MM.1S (cell line): Measurements from ENCODE around the gene SKAP2.

Experiments used
- DNase-seq: peaks from one replicate; pipeline ENCODE4 v3.0.0-alpha.2; 2015
- H2AFZ ChIP-seq: fragments of 300-600 bp; sonication (generic); 2 replicates; pipeline ENCODE4 v1.6.0; 2016; ENCODE audit warnings: antibody characterized with exemption, low read length
- H3F3A ChIP-seq: fragments of 300-600 bp; sonication (generic); 2 replicates; pipeline ENCODE4 v1.6.1; 2016; ENCODE audit warnings: mild to moderate bottlenecking, antibody characterized with exemption, low read length, moderate library complexity, mixed read lengths; ENCODE audit not compliant: insufficient read depth
- H3K27ac ChIP-seq: fragments of 300-600 bp; sonication (generic); 2 replicates; pipeline ENCODE4 v1.5.1; 2016; ENCODE audit warnings: mild to moderate bottlenecking, low read length
- H3K27me3 ChIP-seq: fragments of 300-600 bp; sonication (generic); replicated peaks from 2 replicates; pipeline ENCODE4 v1.6.0; 2016; ENCODE audit warnings: low read length; ENCODE audit not compliant: insufficient read depth
- H3K36me3 ChIP-seq: fragments of 300-600 bp; sonication (generic); replicated peaks from 2 replicates; pipeline ENCODE4 v1.6.1; 2016; ENCODE audit warnings: mild to moderate bottlenecking, low read length, mixed read lengths; ENCODE audit not compliant: insufficient read depth
- H3K4me1 ChIP-seq: fragments of 300-600 bp; sonication (generic); 2 replicates; pipeline ENCODE4 v1.6.1; 2016; ENCODE audit warnings: low read length, mixed read lengths
- H3K4me2 ChIP-seq: fragments of 300-600 bp; sonication (generic); 2 replicates; pipeline ENCODE4 v1.6.0; 2016; ENCODE audit warnings: low read depth, low read length
- H3K4me3 ChIP-seq: fragments of 300-600 bp; sonication (generic); 2 replicates; pipeline ENCODE4 v1.5.1; 2016; ENCODE audit warnings: low read length, mixed read lengths
- H3K79me2 ChIP-seq: fragments of 300-600 bp; sonication (generic); 2 replicates; pipeline ENCODE4 v1.6.1; 2016; ENCODE audit warnings: mixed run types, low read length, mixed read lengths
- H3K9ac ChIP-seq: fragments of 300-600 bp; sonication (generic); 2 replicates; pipeline ENCODE4 v1.6.1; 2016; ENCODE audit warnings: low read length, mixed read lengths
- H3K9me2 ChIP-seq: fragments of 300-600 bp; sonication (generic); replicated peaks from 2 replicates; pipeline ENCODE4 v1.6.1; 2016; ENCODE audit warnings: mild to moderate bottlenecking, low read length, mixed read lengths; ENCODE audit not compliant: insufficient read depth
- H3K9me3 ChIP-seq: fragments of 300-600 bp; sonication (generic); replicated peaks from 2 replicates; pipeline ENCODE4 v1.6.1; 2016; ENCODE audit warnings: mild to moderate bottlenecking, low read length, mixed read lengths; ENCODE audit not compliant: insufficient read depth
- H4K20me1 ChIP-seq: fragments of 300-600 bp; sonication (generic); 2 replicates; pipeline ENCODE4 v1.6.1; 2016; ENCODE audit warnings: mild to moderate bottlenecking, low read length, moderate library complexity, mixed read lengths; ENCODE audit not compliant: insufficient read depth
- CTCF ChIP-seq: fragments of 300-600 bp; sonication (generic); IDR thresholded peaks from 2 replicates; pipeline ENCODE4 v1.5.1; 2016; ENCODE audit warnings: antibody characterized with exemption, low read length, mixed read lengths
- EZH2 ChIP-seq: fragments of 300-600 bp; sonication (generic); optimal IDR thresholded peaks from 2 replicates; pipeline ENCODE3; 2017; ENCODE audit warnings: low read depth, mild to moderate bottlenecking, antibody characterized with exemption, low read length, mixed read lengths
- EZH2phosphoT487 ChIP-seq: fragments of 300-600 bp; sonication (generic); IDR thresholded peaks from 2 replicates; pipeline ENCODE4 v1.6.1; 2018; ENCODE audit warnings: antibody characterized with exemption, low read length

SKAP2 gene

GRCh38 chr7:26696161-26696560 is 168.2 kb downstream of the SKAP2 start:
- no peaks in the 10 kb centered on the region for H3K27me3 ChIP-seq
- H2AFZ ChIP-seq = no peak overlapping the region
- TF ChIP-seq EZH2phosphoT487 = no peak
- no peak for TF ChIP-seq CTCF
- TF ChIP-seq EZH2 = no peak
- no peaks in the 10 kb centered on the region for H3F3A ChIP-seq
- no peaks in the 10 kb centered on the region for H4K20me1 ChIP-seq
- no peaks in the 10 kb centered on the region for H3K9me2 ChIP-seq
- no peak for DNase-seq
- H3K79me2 ChIP-seq = no peaks in the 10 kb centered on the region
- no peaks in the 10 kb centered on the region for H3K36me3 ChIP-seq
- H3K9ac ChIP-seq = no peak overlapping the region
- H3K4me1 ChIP-seq = no peaks in the 10 kb centered on the region
- H3K4me3 ChIP-seq = no peak overlapping the region
- H3K9me3 ChIP-seq = no peaks in the 10 kb centered on the region
- H3K4me2 ChIP-seq = no peak overlapping the region
- no peak overlapping the region for H3K27ac ChIP-seq

GRCh38 chr7:26694713-26695112 is 169.7 kb downstream of the SKAP2 start:
- no peaks in the 10 kb centered on the region for H3F3A ChIP-seq
- no peak overlapping the region for H3K27ac ChIP-seq
- H3K79me2 ChIP-seq = no peaks in the 10 kb centered on the region
- peaks cover 10% of the 10 kb centered on the region for H3K4me1 ChIP-seq
- H3K9me3 ChIP-seq = no peaks in the 10 kb centered on the region
- no peaks in the 10 kb centered on the region for H3K36me3 ChIP-seq
- H3K27me3 ChIP-seq = no peaks in the 10 kb centered on the region
- no peak for TF ChIP-seq CTCF
- TF ChIP-seq EZH2 = no peak
- TF ChIP-seq EZH2phosphoT487 = no peak
- no peak for DNase-seq
- H4K20me1 ChIP-seq = no peaks in the 10 kb centered on the region
- no peaks in the 10 kb centered on the region for H3K9me2 ChIP-seq
- no peak overlapping the region for H3K9ac ChIP-seq
- no peak overlapping the region for H2AFZ ChIP-seq
- no peak overlapping the region for H3K4me3 ChIP-seq
- H3K4me2 ChIP-seq = no peak overlapping the region

- H3K4me1 ChIP-seq = peaks cover 16% of the 10 kb centered on the region
- H3K27me3 ChIP-seq = no peaks in the 10 kb centered on the region
- H3K27ac ChIP-seq = no peak overlapping the region
- DNase-seq = no peak
- H3K9me2 ChIP-seq = no peaks in the 10 kb centered on the region
- no peaks in the 10 kb centered on the region for H4K20me1 ChIP-seq
- no peaks in the 10 kb centered on the region for H3K79me2 ChIP-seq
- no peak overlapping the region for H3K4me2 ChIP-seq
- H3K36me3 ChIP-seq = no peaks in the 10 kb centered on the region
- H3K4me3 ChIP-seq = no peak overlapping the region
- no peak overlapping the region for H3K9ac ChIP-seq
- peaks cover under 1% of the 10 kb centered on the region; the same call in 1 of the 2 replicates for H3F3A ChIP-seq
- no peaks in the 10 kb centered on the region for H3K9me3 ChIP-seq
- no peak overlapping the region for H2AFZ ChIP-seq
- no peak for TF ChIP-seq CTCF
- TF ChIP-seq EZH2 = no peak
- TF ChIP-seq EZH2phosphoT487 = no peak
Observed at GRCh38 chr7:26694141-26694540, 170.2 kb downstream of the SKAP2 start.

GRCh38 chr7:26691886-26692285 is 172.5 kb downstream of the SKAP2 start:
- TF ChIP-seq EZH2 = no peak
- TF ChIP-seq EZH2phosphoT487 = no peak
- TF ChIP-seq CTCF = no peak
- no peak overlapping the region for H2AFZ ChIP-seq
- H4K20me1 ChIP-seq = no peaks in the 10 kb centered on the region

More at GRCh38 chr7:26691886-26692285, 172.5 kb downstream of the SKAP2 start:
- H3K9me3 ChIP-seq = no peaks in the 10 kb centered on the region
- peaks cover 35% of the 10 kb centered on the region for H3K4me1 ChIP-seq
- DNase-seq = no peak
- no peak overlapping the region for H3K4me3 ChIP-seq
- no peaks in the 10 kb centered on the region for H3K79me2 ChIP-seq
- H3K9me2 ChIP-seq = no peaks in the 10 kb centered on the region
- H3K4me2 ChIP-seq = no peak overlapping the region
- H3F3A ChIP-seq = peaks cover 14% of the 10 kb centered on the region
- H3K27ac ChIP-seq = no peak overlapping the region
- no peak overlapping the region for H3K9ac ChIP-seq
- H3K27me3 ChIP-seq = no peaks in the 10 kb centered on the region
- H3K36me3 ChIP-seq = no peaks in the 10 kb centered on the region
